Measurements from ENCODE around the gene KLHL17.
A peak's percentile ranks its signal among the peaks of the same experiment; 100 is the strongest.

KLHL17 gene

DNA sequence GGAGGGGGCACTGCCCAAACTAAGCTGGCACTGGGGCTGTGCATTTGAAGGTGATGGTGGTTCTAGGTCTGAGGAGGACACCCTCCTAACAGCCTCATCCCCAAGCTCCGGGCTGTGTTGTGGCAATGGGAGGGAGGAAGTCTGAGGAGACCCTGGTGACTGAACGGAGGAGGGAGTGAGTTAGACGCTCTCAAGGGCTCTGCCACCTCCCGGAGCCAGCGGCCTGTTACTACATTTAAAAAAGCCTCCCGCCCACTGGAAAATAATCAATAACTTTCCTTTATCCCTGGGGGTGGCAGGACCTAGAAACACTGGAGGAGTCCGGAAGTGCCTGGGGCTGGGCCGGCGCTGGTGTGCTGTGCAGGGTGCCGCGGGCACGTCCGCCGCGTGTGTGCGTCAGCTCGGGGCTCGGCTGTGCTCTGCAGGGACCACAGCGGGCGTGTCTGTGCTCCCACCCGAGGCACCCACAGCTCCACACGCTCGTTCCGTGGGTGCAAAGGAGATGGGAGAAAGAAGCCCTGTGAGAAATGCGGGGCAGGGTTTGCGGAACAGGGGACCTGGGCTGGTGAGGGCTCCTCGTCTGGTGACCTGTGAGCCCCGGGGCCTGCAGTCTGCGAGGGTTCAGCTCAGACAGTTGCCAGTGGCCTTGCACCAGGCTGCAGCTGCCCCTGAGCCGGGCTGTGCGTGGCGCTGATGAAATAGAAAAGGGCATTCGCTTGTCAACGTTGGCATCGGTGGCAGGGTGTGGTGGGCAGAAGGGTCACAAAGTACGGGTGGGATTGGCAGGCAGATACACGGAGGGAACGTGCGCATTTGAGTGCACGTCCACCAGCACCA is 31.3 kb upstream of the KLHL17 start:
- no peak overlapping the region for H4K91ac ChIP-seq (ENCODE audit: low read depth, low read length)
- peaks cover 8% of the 10 kb centered on the region for H3K79me1 ChIP-seq (ENCODE audit: low read length)
- H3K4me3 ChIP-seq (ENCODE audit: low read depth, low read length): no peak overlapping the region
- H2BK12ac ChIP-seq (ENCODE audit: low read length): no peak overlapping the region
- no peak overlapping the region for H3K18ac ChIP-seq (ENCODE audit: low read length)
- peak in 1 of 2 donors; percentile 42 for DNase-seq
- WGBS (ENCODE audit: extremely low coverage, insufficient coverage, insufficient read length): no CpG with 5 or more reads among the region's 40 CpGs
- no peak overlapping the region for H3K23ac ChIP-seq (ENCODE audit: low read length)
- no peak overlapping the region for H4K12ac ChIP-seq (ENCODE audit: low read depth, low read length)
- H4K8ac ChIP-seq (ENCODE audit: low read depth, low read length): no peak overlapping the region
- peaks cover 3% of the 10 kb centered on the region for H3K79me2 ChIP-seq (ENCODE audit: control insufficient read depth, insufficient read depth, low read length, poor library complexity)
- no peak overlapping the region for H3K27ac ChIP-seq (ENCODE audit: low read depth, low read length)
- no peak overlapping the region for H2BK5ac ChIP-seq (ENCODE audit: low read depth, low read length, poor library complexity)
- H3K9ac ChIP-seq (ENCODE audit: low read length): no peak overlapping the region
- H3K36me3 ChIP-seq (ENCODE audit: control insufficient read depth in 1 of 2, insufficient read depth in 2 of 2, low read length in 2 of 2): peaks cover 7 to 10% of the 10 kb centered on the region in 2 experiments
- H2BK120ac ChIP-seq (ENCODE audit: insufficient read depth, low read length, poor library complexity): no peak overlapping the region
- H3K4me1 ChIP-seq (ENCODE audit: control insufficient read depth in 1 of 2, insufficient read depth in 2 of 2, low read length in 2 of 2): peaks cover 0 to 11% of the 10 kb centered on the region in 2 experiments
- no peak overlapping the region for H3K4me2 ChIP-seq (ENCODE audit: low read length)
- H3K14ac ChIP-seq (ENCODE audit: low read length): no peak overlapping the region
- H2AK5ac ChIP-seq (ENCODE audit: low read length): no peak overlapping the region
- H3K27me3 ChIP-seq (ENCODE audit: insufficient read depth, low read length): peaks cover 15% of the 10 kb centered on the region
- H3K4ac ChIP-seq (ENCODE audit: low read depth, low read length): no peak overlapping the region
- no peak overlapping the region for H2AFZ ChIP-seq (ENCODE audit: insufficient read depth, low read length, poor library complexity)
- H3K9me3 ChIP-seq (ENCODE audit: insufficient read depth, low read depth, low read length): no peaks in the 10 kb centered on the region

DNA sequence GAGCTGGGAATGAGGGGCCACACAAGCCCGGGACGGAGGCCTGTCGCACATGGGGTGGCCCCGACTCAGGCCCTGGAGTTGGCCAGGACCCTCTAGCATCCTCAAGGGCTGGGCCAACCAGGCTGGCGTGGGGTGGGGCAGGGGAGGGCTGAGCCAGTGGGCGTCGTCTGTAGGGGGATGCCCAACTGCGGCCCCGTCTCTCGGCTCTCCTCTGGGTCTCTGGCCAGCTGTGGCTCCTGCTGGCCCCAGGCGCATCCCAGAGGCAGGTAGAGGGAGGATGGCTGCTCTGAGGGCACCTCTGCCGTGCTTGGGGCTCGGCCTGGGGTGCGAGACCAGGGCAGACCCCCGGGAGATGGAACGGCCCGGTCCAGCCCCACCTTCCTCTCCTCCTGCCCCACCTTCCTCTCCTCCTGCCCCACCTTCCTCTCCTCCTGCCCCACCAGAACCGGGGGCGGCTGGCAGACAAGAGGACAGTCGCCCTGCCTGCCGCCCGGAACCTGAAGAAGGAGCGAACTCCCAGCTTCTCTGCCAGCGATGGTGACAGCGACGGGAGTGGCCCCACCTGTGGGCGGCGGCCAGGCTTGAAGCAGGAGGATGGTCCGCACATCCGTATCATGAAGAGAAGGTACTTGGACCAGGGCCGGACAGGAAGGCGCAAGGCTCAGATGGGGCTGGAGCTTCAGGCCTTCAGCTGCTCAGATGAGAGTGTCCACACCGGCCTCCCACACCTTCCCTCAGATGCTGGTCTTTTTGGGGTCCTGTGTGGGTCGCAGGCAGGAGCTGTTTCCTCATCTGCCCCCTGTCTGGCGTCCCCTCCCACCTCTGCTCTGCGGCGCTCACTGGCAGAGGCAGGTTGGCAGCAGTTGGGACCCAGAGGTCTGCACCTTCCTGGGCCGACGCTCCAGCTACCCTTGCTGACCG is 30.4 kb upstream of the KLHL17 start:
- Histone ChIP-seq H2BK5ac (ENCODE audit: low read depth, low read length, poor library complexity) (no peak overlapping the region), H3K79me1 (ENCODE audit: low read length) (peaks cover 1% of the 10 kb centered on the region), H2BK120ac (ENCODE audit: insufficient read depth, low read length, poor library complexity) (no peak overlapping the region), H3K9me3 (ENCODE audit: insufficient read depth, low read depth, low read length) (peaks cover under 1% of the 10 kb centered on the region), H3K4me2 (ENCODE audit: low read length) (no peak overlapping the region), H2BK12ac (ENCODE audit: low read length) (no peak overlapping the region), H2AFZ (ENCODE audit: insufficient read depth, low read length, poor library complexity) (no peak overlapping the region), H2AK5ac (ENCODE audit: low read length) (no peak overlapping the region), H3K14ac (ENCODE audit: low read length) (no peak overlapping the region), H3K4me1 (ENCODE audit: control insufficient read depth in 1 of 2, insufficient read depth in 2 of 2, low read length in 2 of 2) (peaks cover 0 to 9% of the 10 kb centered on the region in 2 experiments), H3K27ac (ENCODE audit: low read depth, low read length) (no peak overlapping the region), H3K79me2 (ENCODE audit: control insufficient read depth, insufficient read depth, low read length, poor library complexity) (peaks cover under 1% of the 10 kb centered on the region), H3K4me3 (ENCODE audit: low read depth, low read length) (no peak overlapping the region), H3K18ac (ENCODE audit: low read length) (no peak overlapping the region), H4K91ac (ENCODE audit: low read depth, low read length) (no peak overlapping the region), H3K23ac (ENCODE audit: low read length) (no peak overlapping the region), H3K27me3 (ENCODE audit: insufficient read depth, low read length) (peaks cover 13% of the 10 kb centered on the region), H3K36me3 (ENCODE audit: control insufficient read depth in 1 of 2, insufficient read depth in 2 of 2, low read length in 2 of 2) (peaks cover 7 to 10% of the 10 kb centered on the region in 2 experiments), H3K9ac (ENCODE audit: low read length) (no peak overlapping the region), H4K8ac (ENCODE audit: low read depth, low read length) (no peak overlapping the region), H4K12ac (ENCODE audit: low read depth, low read length) (no peak overlapping the region), H3K4ac (ENCODE audit: low read depth, low read length) (no peak overlapping the region)
- no peak for DNase-seq
- no CpG with 5 or more reads among the region's 40 CpGs for WGBS (ENCODE audit: extremely low coverage, insufficient coverage, insufficient read length)

DNA sequence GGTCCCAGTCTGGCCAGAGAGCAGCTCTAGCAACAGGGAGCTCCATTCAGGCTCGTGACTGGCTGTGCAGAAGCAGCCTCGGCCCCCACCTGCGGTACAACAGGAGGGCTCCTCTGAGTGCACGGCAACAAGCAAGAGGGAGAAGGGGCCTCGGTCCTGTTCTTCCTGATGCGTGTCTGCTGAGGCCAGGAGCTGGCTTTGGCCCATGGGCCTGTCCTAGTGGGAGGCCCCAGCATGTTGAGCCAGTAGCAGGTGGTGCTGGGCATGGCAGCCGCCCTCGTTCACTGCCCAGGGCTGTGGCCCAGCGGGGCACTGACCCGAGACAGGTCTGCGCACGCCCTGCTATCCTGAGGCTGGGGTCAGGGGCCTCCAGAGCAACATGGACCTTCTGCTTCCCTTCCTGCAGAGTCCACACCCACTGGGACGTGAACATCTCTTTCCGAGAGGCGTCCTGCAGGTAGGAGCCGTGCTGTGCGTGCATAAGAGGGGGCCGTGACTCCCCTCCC is 29.7 kb upstream of the KLHL17 start:
- Histone ChIP-seq H3K79me2 (ENCODE audit: control insufficient read depth, insufficient read depth, low read length, poor library complexity) (no peaks in the 10 kb centered on the region), H3K4me3 (ENCODE audit: low read depth, low read length) (no peak overlapping the region), H3K14ac (ENCODE audit: low read length) (no peak overlapping the region), H3K9ac (ENCODE audit: low read length) (no peak overlapping the region), H4K8ac (ENCODE audit: low read depth, low read length) (no peak overlapping the region), H3K36me3 (ENCODE audit: control insufficient read depth in 1 of 2, insufficient read depth in 2 of 2, low read length in 2 of 2) (peaks cover 7 to 10% of the 10 kb centered on the region in 2 experiments), H2BK120ac (ENCODE audit: insufficient read depth, low read length, poor library complexity) (no peak overlapping the region), H3K18ac (ENCODE audit: low read length) (no peak overlapping the region), H3K27ac (ENCODE audit: low read depth, low read length) (no peak overlapping the region), H4K91ac (ENCODE audit: low read depth, low read length) (no peak overlapping the region), H3K23ac (ENCODE audit: low read length) (no peak overlapping the region), H3K4ac (ENCODE audit: low read depth, low read length) (no peak overlapping the region), H3K4me1 (ENCODE audit: control insufficient read depth in 1 of 2, insufficient read depth in 2 of 2, low read length in 2 of 2) (peaks cover 0 to 10% of the 10 kb centered on the region in 2 experiments), H3K79me1 (ENCODE audit: low read length) (no peaks in the 10 kb centered on the region), H3K27me3 (ENCODE audit: insufficient read depth, low read length) (peaks cover 12% of the 10 kb centered on the region), H2BK12ac (ENCODE audit: low read length) (no peak overlapping the region), H3K4me2 (ENCODE audit: low read length) (no peak overlapping the region), H2AFZ (ENCODE audit: insufficient read depth, low read length, poor library complexity) (no peak overlapping the region), H2BK5ac (ENCODE audit: low read depth, low read length, poor library complexity) (no peak overlapping the region), H2AK5ac (ENCODE audit: low read length) (no peak overlapping the region), H4K12ac (ENCODE audit: low read depth, low read length) (no peak overlapping the region), H3K9me3 (ENCODE audit: insufficient read depth, low read depth, low read length) (peaks cover 5% of the 10 kb centered on the region)
- no CpG with 5 or more reads among the region's 18 CpGs for WGBS (ENCODE audit: extremely low coverage, insufficient coverage, insufficient read length)
- DNase-seq: no peak

DNA sequence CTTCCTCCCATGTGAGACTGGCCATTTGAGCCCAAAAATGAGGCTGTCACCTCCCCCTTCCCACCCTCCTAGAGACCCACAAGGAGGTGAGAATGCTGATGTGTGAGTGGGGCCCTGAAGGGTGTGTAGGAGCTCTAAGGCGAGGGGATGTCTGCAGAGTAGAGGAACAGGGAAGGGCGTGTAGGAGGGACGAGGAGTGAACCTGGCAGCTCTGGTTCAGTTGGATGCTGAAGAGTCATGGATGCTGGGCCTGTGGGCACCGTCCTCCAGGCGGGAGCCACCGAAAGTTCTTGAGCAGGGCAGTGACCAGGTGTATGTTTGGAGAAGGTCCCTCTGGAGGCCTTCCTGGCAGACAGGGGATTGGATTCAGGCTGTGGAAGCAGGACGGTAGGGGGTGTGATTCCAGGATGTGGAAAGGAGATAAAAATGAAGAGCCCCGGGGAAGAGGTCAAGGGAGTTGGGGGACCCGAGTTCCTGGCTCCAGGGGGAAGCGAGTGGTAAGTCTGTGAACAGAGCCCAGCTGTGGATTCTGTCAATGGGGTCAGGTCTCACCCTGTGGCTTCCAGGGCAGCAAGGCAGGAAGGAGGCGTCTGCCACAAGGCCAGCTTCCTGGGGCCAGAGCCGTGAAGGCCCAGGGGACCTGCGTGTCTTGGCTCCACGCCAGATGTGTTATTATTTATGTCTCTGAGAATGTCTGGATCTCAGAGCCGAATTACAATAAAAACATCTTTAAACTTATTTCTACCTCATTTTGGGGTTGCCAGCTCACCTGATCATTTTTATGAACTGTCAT is 28.8 kb upstream of the KLHL17 start:
- no peak overlapping the region for H3K4me2 ChIP-seq (ENCODE audit: low read length)
- peaks cover 5% of the 10 kb centered on the region for H3K9me3 ChIP-seq (ENCODE audit: insufficient read depth, low read depth, low read length)
- no peaks in the 10 kb centered on the region for H3K79me1 ChIP-seq (ENCODE audit: low read length)
- no peak for DNase-seq
- H3K4me1 ChIP-seq (ENCODE audit: control insufficient read depth in 1 of 2, insufficient read depth in 2 of 2, low read length in 2 of 2): peaks cover 0 to 4% of the 10 kb centered on the region in 2 experiments
- H2BK5ac ChIP-seq (ENCODE audit: low read depth, low read length, poor library complexity): no peak overlapping the region
- no CpG with 5 or more reads among the region's 15 CpGs for WGBS (ENCODE audit: extremely low coverage, insufficient coverage, insufficient read length)
- H3K14ac ChIP-seq (ENCODE audit: low read length): no peak overlapping the region
- H3K27ac ChIP-seq (ENCODE audit: low read depth, low read length): no peak overlapping the region
- H3K4me3 ChIP-seq (ENCODE audit: low read depth, low read length): no peak overlapping the region
- no peak overlapping the region for H4K91ac ChIP-seq (ENCODE audit: low read depth, low read length)
- H3K18ac ChIP-seq (ENCODE audit: low read length): no peak overlapping the region
- no peak overlapping the region for H2BK120ac ChIP-seq (ENCODE audit: insufficient read depth, low read length, poor library complexity)
- no peak overlapping the region for H2AFZ ChIP-seq (ENCODE audit: insufficient read depth, low read length, poor library complexity)
- H3K4ac ChIP-seq (ENCODE audit: low read depth, low read length): no peak overlapping the region
- H4K12ac ChIP-seq (ENCODE audit: low read depth, low read length): no peak overlapping the region
- peaks cover 8% of the 10 kb centered on the region for H3K27me3 ChIP-seq (ENCODE audit: insufficient read depth, low read length)
- H2AK5ac ChIP-seq (ENCODE audit: low read length): no peak overlapping the region
- no peak overlapping the region for H4K8ac ChIP-seq (ENCODE audit: low read depth, low read length)
- H3K79me2 ChIP-seq (ENCODE audit: control insufficient read depth, insufficient read depth, low read length, poor library complexity): no peaks in the 10 kb centered on the region
- no peak overlapping the region for H3K9ac ChIP-seq (ENCODE audit: low read length)
- H3K36me3 ChIP-seq (ENCODE audit: control insufficient read depth in 1 of 2, insufficient read depth in 2 of 2, low read length in 2 of 2): peaks cover 7 to 10% of the 10 kb centered on the region in 2 experiments
- H3K23ac ChIP-seq (ENCODE audit: low read length): no peak overlapping the region
- H2BK12ac ChIP-seq (ENCODE audit: low read length): no peak overlapping the region

All from trophoblast cell (in vitro differentiated cells and primary cell).